Measurements from ENCODE around the gene CNTROB.
A peak's percentile ranks its signal among the peaks of the same experiment; 100 is the strongest.
"Not testable (repeated sequence)": the region's sequence is repeated elsewhere in the genome, so short reads cannot be mapped to it uniquely, and the experiment has no call there.

CNTROB gene

GRCh38 chr17:7944326-7944725 is 12.3 kb downstream of the CNTROB start:
- DNase-seq: no peak

GRCh38 chr17:7945651-7946050 is 13.6 kb downstream of the CNTROB start:
- DNase-seq: no peak

GRCh38 chr17:7946441-7946840 is 14.4 kb downstream of the CNTROB start:
- DNase-seq: no peak

- no peak for DNase-seq
These were observed 15.6 kb downstream of the CNTROB start for GRCh38 chr17:7947651-7948050.

- no peak for DNase-seq
These were observed 18.6 kb downstream of the CNTROB start for GRCh38 chr17:7950578-7950977.

- no peak for DNase-seq
These were observed 19.3 kb downstream of the CNTROB start for GRCh38 chr17:7951143-7951792.

GRCh38 chr17:7953266-7953665 is 21.3 kb downstream of the CNTROB start:
- not testable (repeated sequence) for DNase-seq

- DNase-seq: no peak
These were observed 23.6 kb downstream of the CNTROB start for GRCh38 chr17:7955414-7956227.

- DNase-seq: no peak
These were observed 24.4 kb downstream of the CNTROB start for GRCh38 chr17:7956228-7956965.

GRCh38 chr17:7959503-7960253 is 27.7 kb downstream of the CNTROB start:
- no peak for DNase-seq

- no peak for DNase-seq
These were observed 29.4 kb downstream of the CNTROB start for GRCh38 chr17:7961421-7961820.

GRCh38 chr17:7967751-7968150 is 35.7 kb downstream of the CNTROB start:
- no peak for DNase-seq

GRCh38 chr17:7969433-7969832 is 37.4 kb downstream of the CNTROB start:
- no peak for DNase-seq

GRCh38 chr17:7971651-7972050 is 39.6 kb downstream of the CNTROB start:
- DNase-seq: no peak

GRCh38 chr17:7972131-7972785 is 40.3 kb downstream of the CNTROB start:
- DNase-seq: no peak

- DNase-seq: no peak
These were observed 42.7 kb downstream of the CNTROB start for GRCh38 chr17:7974638-7975131.

- no peak for DNase-seq
These were observed 45.0 kb downstream of the CNTROB start for GRCh38 chr17:7977039-7977438.

GRCh38 chr17:7977805-7978204 is 45.8 kb downstream of the CNTROB start:
- no peak for DNase-seq

- peak; percentile 46 for DNase-seq
These were observed 50.2 kb downstream of the CNTROB start for GRCh38 chr17:7982173-7982572.

- no peak for DNase-seq
These were observed 50.7 kb downstream of the CNTROB start for GRCh38 chr17:7982666-7983065.

GRCh38 chr17:7984904-7985303 is 52.9 kb downstream of the CNTROB start:
- no peak for DNase-seq

All from NCI-H226 (cell line).